Tibial nerve (tissue), 4 donors: Measurements from ENCODE around the gene SLC5A6.

Experiments
- EP300 ChIP-seq, 2 donors: sonication (generic); formaldehyde crosslinking; IDR thresholded peaks; one replicate each; pipeline ENCODE4 v1.6.1; 2017; ENCODE audit warnings: antibody characterized with exemption in 2 of 2, mild to moderate bottlenecking in 1 of 2
- POLR2A ChIP-seq, 2 donors: fragments of 450-650 bp; IDR thresholded peaks; one replicate each; pipeline ENCODE4 v1.6.1; 2017; ENCODE audit warnings: antibody characterized with exemption in 2 of 2, mild to moderate bottlenecking in 2 of 2, moderate library complexity in 2 of 2
- TF ChIP-seq, protein P1 (sequence below), 5 experiments: fragments of 200-600 bp in 3 of 5; fragments of 450-650 bp in 2 of 5; sonication (generic) in 3 of 5; IDR thresholded peaks; one replicate each; pipeline ENCODE4 v1.5.1; 2016 to 2019; ENCODE audit warnings: antibody characterized with exemption in 5 of 5, mild to moderate bottlenecking in 3 of 5, moderate library complexity in 2 of 5

DNA sequence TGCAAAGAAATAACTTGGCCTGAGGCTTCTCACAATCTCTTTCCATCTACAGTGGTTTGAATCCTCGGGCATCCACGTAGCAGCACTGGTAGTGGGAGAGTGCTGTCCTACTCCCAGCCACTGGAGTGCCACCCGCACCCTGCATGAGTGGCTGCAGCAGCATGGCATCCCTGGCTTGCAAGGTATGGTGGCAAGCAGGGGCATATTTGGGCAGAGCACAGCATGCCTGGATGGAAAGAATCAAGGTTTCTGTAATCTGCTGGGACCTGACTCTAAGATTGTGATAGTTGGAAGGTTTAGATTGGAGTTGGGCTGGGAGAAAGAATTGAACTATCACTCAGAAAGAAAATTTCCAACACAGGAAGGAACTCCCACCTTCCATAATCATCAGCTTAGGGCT is 9.1 kb upstream of the SLC5A6 start:
- TF ChIP-seq, protein P1, sequence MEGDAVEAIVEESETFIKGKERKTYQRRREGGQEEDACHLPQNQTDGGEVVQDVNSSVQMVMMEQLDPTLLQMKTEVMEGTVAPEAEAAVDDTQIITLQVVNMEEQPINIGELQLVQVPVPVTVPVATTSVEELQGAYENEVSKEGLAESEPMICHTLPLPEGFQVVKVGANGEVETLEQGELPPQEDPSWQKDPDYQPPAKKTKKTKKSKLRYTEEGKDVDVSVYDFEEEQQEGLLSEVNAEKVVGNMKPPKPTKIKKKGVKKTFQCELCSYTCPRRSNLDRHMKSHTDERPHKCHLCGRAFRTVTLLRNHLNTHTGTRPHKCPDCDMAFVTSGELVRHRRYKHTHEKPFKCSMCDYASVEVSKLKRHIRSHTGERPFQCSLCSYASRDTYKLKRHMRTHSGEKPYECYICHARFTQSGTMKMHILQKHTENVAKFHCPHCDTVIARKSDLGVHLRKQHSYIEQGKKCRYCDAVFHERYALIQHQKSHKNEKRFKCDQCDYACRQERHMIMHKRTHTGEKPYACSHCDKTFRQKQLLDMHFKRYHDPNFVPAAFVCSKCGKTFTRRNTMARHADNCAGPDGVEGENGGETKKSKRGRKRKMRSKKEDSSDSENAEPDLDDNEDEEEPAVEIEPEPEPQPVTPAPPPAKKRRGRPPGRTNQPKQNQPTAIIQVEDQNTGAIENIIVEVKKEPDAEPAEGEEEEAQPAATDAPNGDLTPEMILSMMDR (IDR thresholded peaks at IDR 0.05): no peak
- TF ChIP-seq POLR2A (IDR thresholded peaks at IDR 0.05) (no peak), EP300 (IDR thresholded peaks at IDR 0.05) (no peak)
